HG03575 (cell line): Measurements from ENCODE around the gene OR7D2.
"Not testable (repeated sequence)": the region's sequence is repeated elsewhere in the genome, so short reads cannot be mapped to it uniquely, and the experiment has no call there.

ENCODE experiments used
- ATAC-seq: cut with Tn5 transposase; IDR thresholded peaks from one replicate; pipeline ENCODE4 v1.9.1; 2021; ENCODE audit not compliant: unreplicated experiment, insufficient number of reproducible peaks, low FRiP score; ENCODE audit errors: extremely low read depth

Gene OR7D2

DNA sequence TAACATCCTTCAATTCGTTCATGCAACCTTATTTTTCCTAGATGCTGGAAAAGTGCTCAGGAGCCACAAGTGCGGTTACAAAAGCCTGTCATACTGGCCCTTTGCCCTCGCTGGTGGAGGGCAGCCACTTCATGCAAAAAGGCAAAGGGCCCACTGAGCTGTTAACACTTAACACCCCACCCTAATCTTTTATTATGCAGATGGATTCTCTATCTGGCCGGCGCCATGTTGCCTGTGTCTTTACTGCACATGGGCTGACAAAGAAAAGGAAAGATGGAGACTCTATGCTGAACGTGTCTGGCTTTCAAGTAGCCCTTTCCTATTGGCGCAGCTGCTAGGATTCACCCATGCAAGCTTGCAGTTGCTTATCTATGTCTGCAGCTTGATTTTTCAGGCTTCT lies 10.8 kb downstream of the OR7D2 start:
- ATAC-seq: no peak

- not testable (repeated sequence) for ATAC-seq
Observed at GRCh38 chr19:9198044-9198443, 19.3 kb downstream of the OR7D2 start.

DNA sequence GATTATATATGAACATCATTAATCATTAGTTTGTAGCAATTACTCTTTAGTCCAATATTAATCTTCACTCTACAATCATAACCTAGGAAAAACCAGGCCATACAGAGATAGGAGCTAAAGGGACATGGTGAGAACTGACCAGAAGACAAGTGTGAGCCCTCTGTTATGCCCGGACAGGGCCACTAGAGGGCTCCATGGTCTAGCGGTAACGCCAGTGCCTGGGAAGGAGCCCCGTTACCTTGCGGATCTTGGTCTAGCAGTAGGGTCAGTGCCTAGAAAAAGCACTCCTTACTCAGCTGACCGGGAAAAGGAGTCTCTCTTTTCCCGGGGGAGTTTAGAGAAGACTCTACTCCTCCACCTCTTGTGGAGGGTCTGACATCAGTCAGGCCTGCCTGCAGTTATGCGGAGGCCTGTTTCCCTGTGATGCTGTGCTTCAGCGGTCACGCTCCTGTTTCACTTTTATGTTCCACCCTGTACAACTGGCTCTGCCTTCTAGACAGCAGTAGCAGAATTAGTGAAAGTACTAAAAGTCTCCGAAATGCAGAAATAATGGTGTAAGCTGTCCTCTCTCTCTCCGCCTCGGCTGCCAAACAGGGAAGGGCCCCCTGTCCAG lies 26.8 kb downstream of the OR7D2 start:
- ATAC-seq: no peak

DNA sequence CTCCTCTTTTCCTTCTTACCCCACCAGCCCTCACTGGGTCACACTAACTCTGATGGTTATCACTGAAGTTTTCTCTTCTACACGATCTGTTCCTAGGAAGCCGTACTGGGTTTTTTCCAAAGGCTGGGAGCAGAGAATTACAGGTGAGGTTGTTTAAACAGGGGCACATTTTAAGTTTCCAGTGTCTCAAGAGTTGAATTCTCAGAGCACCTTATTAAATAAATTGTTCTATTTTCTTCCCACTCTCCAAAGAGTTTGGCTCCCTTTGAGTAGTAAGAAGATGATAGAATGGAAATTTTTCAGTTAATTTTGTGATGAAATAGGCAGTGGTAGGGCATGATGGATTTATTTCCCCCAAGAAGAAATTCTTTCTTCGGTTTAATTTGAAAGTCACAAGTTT lies 40.7 kb downstream of the OR7D2 start, which contains the start of gene OR7D4:
Gene OR7D4, minus strand, starts transcription at position 101 of the 400 bp plus-strand sequence. CDS start 4,752 bp downstream, outside the sequence.
- ATAC-seq: no peak
